NB4 (cell line): Measurements from ENCODE around the gene FBXO28.

ENCODE experiments used
- POLR2A ChIP-seq: IDR thresholded peaks from 2 replicates; pipeline ENCODE4 v1.6.1; 2011; ENCODE audit warnings: mild to moderate bottlenecking; ENCODE audit not compliant: insufficient read length; ENCODE audit errors: extremely low read depth
- TF ChIP-seq, protein P1 (sequence below): IDR thresholded peaks from one replicate; pipeline ENCODE4 v1.5.1; 2012; ENCODE audit warnings: low read depth, low read length
- TF ChIP-seq, protein P2 (sequence below): IDR thresholded peaks from 2 replicates; pipeline ENCODE4 v1.6.1; 2011; ENCODE audit warnings: low read depth, low read length

- TF ChIP-seq, protein P1, sequence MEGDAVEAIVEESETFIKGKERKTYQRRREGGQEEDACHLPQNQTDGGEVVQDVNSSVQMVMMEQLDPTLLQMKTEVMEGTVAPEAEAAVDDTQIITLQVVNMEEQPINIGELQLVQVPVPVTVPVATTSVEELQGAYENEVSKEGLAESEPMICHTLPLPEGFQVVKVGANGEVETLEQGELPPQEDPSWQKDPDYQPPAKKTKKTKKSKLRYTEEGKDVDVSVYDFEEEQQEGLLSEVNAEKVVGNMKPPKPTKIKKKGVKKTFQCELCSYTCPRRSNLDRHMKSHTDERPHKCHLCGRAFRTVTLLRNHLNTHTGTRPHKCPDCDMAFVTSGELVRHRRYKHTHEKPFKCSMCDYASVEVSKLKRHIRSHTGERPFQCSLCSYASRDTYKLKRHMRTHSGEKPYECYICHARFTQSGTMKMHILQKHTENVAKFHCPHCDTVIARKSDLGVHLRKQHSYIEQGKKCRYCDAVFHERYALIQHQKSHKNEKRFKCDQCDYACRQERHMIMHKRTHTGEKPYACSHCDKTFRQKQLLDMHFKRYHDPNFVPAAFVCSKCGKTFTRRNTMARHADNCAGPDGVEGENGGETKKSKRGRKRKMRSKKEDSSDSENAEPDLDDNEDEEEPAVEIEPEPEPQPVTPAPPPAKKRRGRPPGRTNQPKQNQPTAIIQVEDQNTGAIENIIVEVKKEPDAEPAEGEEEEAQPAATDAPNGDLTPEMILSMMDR: no peak
- no peak for TF ChIP-seq POLR2A
- TF ChIP-seq, protein P2, sequence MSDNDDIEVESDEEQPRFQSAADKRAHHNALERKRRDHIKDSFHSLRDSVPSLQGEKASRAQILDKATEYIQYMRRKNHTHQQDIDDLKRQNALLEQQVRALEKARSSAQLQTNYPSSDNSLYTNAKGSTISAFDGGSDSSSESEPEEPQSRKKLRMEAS: no peak
Measured at GRCh38 chr1:224151117-224151516, 37.2 kb downstream of the FBXO28 start.
